Lung microvascular endothelial cell (primary cell): ENCODE measurements around the gene LRRC4C. TPM values are rescaled to one million over a fixed set of nuclear protein-coding genes. Genes with fewer than 3 reads are reported as not detected.

ENCODE experiments used
- DNase-seq, 2 donors: peaks; one replicate each; pipeline versions ENCODE4 v3.0.0 to v3.0.0-alpha.2; 2010; ENCODE audit warnings: low read depth in 2 of 2
- total RNA-seq: library from RNA; depleted of rRNA; stranded (reverse); fragments of >200 nt; gene quantifications from 2 replicates; pipeline ENCODE4 v1.2.1, GENCODE V29; 2014

Gene LRRC4C
- total RNA-seq: not detected in 2 replicates

DNA sequence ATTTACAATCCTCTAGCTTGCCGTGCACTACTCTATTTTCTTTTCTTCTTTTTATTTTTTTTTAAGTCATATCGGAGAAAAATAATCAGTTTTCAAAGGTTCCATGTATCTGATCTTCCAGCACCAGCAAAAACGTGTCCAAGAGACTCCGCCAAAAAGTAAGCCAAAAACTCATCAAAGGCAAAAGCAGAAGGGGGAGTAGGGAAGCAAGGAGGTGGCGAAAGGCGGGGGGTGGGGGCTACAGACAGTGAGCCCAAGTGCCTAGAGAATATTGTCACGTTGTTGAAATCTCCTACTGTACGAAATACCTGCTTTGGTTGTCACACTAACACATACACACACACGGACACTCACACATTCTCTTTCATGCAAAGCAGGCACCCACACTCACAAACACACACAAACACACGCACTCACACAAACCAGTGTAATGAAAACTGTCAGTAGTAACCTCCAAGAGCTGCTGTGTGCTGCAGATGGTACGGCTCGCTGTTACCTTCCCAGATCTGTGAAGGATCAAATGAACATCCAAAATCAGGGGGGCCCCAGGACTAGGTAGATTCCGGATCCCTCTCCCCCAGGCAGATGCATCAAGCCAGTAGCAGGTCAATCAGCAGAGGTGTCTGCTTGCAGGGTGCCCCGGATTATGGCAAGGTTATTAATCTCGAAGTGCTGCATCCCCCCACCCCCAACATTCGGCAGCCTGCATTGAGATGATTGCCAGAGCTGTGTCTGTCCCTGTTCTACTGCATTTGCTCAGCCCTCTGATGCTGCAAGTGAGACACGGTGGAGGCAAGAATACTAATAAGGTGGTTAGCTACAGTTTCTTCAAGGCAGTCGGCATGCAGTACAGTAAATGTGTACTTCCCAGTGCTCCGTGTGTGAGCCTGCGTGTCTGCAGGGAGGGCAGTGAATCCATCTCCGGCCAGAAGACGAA lies at the start of gene LRRC4C:
LRRC4C (minus strand) TSS at position 188 of the 937 bp plus-strand sequence.
- DNase-seq: no peak

DNA sequence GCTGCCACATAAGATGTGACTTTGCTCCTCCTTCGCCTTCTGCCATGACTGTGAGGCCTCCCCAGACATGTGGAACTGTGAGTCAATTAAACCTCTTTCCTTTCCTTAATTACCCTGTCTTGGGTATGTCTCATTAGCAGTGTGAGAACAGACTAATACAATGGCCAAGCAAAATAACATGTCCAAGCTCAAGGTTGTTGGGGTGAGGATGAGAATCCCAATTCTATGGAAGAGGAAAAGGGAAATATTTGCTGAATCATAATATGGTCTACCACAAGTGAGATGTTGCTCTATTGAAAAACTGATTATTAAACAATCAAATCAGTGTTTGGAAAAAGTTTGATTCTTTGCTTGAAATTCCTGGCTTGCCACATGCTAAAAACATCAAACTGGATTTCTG lies 48.7 kb upstream of the LRRC4C start:
- DNase-seq: no peak

DNA sequence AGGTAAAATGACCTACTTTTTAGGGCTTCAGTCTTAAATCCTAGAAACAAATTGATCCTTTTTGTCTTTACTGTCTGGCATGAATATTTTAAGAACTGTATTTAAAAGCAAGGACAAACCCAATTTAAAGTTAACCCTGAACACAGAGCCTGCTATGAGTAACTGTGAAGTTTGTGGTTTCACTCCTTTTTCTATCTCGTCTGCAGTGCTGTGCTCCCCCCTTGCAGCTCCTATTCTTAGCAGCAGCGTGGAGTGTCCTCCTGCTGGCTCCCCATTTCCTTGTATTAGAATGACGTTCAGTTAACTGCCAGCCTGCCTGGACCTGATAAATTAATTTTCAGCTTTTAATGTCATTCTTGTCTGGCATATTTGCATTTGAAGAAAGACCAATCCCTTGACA lies 40.0 kb upstream of the LRRC4C start:
- no peak for DNase-seq

DNA sequence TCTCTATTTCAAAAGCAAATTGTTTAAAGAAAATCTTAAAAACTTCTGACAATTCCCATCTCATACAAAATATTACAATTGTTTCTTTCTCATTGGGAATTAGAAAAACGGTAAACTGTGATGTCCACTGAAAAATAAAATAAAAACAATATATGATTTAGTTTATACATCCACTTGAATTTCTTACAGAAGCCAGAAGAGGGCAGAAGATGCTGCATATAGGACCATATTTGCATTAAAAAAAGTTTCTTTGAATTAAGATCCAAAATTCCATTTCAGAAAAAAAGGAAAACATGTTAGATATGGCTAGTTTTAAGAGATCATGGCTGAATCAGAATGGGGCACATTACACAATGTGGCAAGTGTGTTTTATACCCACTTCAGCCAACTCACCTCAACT lies 39.3 kb upstream of the LRRC4C start:
- no peak for DNase-seq

GRCh38 chr11:41497974-41498373 lies 38.5 kb upstream of the LRRC4C start:
- no peak for DNase-seq

DNA sequence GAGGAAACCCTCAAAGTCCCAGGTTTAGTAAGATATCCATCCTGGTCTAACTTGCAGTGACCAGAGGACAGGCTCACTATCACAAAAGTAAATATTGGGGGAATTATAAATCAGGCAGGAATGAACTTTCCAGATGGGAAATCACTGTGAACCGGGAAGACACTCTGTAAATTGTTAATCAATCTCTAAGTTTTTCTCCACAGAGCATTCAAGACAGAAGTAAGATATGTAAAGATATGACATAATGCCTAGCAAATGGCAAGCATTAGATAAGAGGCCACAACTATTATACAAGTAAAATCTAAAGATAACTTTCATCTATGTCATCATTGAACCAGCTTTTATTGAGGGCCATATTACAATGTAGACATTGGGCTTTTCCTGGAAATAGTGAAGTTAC lies 35.3 kb upstream of the LRRC4C start:
- no peak for DNase-seq

DNA sequence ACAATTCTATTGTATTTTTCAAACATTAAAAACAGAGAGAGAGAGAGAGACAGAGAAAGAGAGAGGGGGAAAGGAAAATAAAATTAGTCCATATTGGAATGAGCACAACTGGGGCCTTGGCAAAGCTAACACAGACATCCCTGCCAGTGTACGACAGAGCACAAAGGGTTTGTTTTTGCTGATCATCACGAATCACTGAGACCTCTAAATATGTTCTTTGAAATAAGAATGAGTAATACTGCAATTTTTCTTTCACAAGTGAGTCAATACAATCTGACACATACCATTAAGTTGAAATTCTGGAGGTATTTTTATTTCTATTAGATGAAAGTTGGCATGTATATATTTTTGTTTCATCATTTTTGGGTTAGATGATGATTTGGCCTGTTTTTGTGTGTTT lies 27.0 kb upstream of the LRRC4C start:
- DNase-seq: no peak

DNA sequence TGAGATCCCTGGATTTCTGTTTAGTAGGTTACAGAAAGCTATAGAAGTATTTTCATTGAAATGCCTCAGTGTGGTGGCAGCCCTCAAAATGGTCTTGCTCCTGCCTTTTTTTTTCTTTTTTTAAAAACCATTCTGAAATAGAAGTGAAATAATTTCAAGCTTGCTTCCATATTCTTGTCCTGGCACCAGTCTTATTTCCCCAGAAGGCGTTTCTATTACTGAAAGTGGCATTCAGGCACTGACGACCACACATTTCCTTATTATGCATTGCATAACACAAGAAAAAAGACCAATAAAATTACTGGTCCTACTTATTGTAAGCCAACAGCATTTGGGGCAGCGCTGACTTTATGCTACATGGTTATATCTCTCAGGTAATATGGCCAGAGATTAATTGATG lies 24.5 kb upstream of the LRRC4C start:
- DNase-seq: no peak

DNA sequence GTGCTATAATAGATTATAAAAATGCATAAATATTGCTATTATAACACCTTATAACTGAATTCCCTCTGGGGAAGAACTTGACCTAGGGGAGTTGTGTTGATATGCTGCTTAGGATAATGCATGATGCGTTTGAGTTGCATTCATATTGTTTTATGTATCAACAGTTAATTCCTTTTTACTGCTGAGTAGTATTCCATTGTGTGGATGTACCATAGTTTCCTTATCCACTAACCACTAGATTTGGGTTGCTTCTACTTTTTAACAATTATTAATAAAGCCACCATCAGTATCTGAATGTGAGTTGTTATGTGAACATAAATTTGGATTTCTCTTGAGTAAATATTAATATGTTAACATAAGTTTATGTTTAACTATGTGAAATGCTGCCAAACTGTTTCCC lies 19.7 kb upstream of the LRRC4C start:
- DNase-seq: no peak

- DNase-seq: peak; percentile 1 to 24
Observed at GRCh38 chr11:41461057-41461681, 1.7 kb upstream of the LRRC4C start.

- DNase-seq: no peak
Observed at GRCh38 chr11:41458641-41459040, 811 bp downstream of the LRRC4C start.

GRCh38 chr11:41458154-41458553 lies 1.3 kb downstream of the LRRC4C start:
- no peak for DNase-seq

- no peak for DNase-seq
Observed at GRCh38 chr11:41457216-41458014, 2.0 kb downstream of the LRRC4C start.

GRCh38 chr11:41456269-41456668 lies 3.2 kb downstream of the LRRC4C start:
- no peak for DNase-seq

DNA sequence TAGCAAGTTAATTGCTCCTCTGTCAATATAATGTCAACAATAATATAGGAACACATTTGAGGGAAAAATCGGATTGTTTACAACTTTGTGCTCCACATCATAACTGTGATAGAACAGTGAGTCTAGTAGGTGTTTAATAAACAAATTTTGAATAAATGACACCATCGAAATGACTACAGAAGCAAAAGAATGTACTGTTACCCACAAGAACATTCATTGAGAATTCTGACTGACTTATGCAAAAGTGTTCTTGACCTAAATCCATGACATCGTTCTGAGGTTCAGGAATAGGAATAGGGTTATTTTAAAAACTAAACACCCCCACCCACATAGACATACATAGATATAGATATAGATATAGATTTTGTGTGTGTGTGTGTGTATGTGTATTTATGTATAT lies 8.4 kb downstream of the LRRC4C start:
- DNase-seq: no peak

- DNase-seq: no peak
Observed at GRCh38 chr11:41449483-41450050, 9.9 kb downstream of the LRRC4C start.

DNA sequence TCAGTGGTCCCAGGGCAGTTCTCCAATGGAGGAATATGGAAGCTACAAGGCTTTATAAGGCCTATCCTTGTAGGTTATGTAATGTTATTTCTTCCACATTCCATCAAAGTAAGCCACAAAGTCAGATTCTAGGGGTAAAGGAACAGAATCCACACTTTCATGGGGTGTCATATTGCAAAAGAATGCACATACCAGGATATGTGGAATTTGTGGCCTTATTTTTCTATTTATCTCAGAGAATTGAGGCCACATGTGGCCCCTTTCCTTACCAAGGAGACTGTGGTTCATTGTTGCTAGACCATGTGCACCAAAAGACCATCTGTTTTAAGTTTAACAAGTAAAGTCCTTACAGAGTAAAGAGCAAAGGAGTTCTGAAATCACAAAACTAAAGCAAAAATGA lies 12.9 kb downstream of the LRRC4C start:
- DNase-seq: no peak

DNA sequence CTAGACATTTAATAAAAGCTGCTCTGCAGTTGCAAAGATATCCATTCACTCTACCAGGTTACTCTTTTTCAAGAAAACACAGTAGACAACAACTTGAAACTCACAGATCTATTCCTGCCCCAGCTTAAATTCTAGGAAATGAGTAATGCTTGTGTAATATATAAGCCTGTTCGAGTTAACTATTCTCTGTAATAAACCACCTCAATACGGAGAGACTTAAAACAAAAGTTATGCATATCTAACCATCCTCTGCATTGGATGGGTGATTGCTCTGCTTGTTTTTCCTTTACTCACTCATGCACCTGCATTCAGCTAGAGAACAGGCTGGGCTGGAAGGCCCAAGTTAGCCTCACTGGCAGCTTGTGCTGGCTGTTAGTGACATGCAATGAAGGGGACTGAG lies 13.3 kb downstream of the LRRC4C start:
- no peak for DNase-seq

DNA sequence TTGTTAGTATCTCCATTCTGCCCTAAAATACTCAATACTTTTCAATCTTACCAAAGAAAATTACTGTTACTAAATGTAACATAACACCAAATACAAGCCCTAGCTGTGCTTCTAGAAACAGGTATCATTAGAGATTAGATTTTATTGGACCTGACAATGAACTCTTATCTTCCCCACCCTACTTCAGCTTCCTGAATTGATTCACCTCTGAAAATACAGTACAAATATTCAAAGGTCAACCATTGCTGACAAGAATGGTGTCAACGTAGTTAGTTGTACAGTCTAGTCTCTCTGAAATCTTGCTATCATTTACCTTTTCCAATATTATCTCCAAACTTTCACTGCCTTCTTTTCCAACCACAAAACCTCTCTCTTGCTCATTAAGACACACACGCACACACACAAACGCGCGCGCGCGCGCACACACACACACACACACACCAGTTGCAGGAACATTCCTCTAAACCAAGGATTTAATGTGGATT lies 22.4 kb downstream of the LRRC4C start:
- no peak for DNase-seq

GRCh38 chr11:41435531-41435930 lies 23.9 kb downstream of the LRRC4C start:
- DNase-seq: no peak

GRCh38 chr11:41431784-41432183 lies 27.7 kb downstream of the LRRC4C start:
- DNase-seq: peak in 1 of 2 donors; percentile 1

DNA sequence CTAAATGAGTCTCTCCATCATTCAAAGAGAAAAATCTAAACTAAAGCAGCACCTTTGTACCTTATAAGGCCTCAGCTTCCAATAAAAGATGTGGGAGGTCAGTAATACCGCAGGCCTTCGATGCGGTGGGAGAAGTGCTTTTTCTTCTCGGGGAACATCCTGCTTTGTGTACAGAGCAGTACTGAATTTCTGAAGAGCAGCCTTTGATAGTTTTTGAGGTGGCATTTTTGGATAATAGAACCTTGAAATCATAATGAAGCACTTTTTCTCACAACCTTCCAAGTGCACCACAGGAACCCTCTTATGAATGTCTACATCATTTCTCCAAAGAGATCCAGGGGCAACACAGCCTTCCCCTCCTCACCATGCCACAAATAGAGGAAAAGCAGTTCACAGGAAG lies 39.6 kb downstream of the LRRC4C start:
- DNase-seq: no peak
